ENCODE results near the gene RAD18. TPM values are rescaled to one million over a fixed set of nuclear protein-coding genes. Genes with fewer than 3 reads are reported as not detected.

Gene RAD18
- total and polyA plus RNA-seq, 3 experiments from 2014 or later, result 8.9 to 43.3 (median 38.5) TPM

DNA sequence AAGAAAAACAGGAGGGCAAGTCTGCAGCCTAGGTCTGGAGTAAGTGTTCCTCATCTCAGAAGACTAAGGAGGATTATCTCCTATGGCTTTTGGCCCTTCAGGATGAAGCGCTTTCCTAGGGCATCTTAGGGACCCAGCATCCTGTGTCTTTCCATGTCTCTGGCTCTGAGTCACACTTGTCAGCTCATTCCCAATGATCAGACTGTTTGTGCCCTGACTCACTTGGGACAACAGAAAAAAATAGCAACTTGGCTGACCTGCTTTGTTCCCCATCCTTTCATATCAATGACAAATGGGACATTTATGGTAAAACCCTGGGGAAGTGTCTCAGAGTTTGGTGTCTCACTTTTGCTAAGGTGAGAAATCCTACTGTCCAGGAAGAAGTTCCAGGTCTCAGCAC, 117.6 kb downstream of the RAD18 start:
- H3K4me3 Mint-ChIP-seq, result no peak overlapping the region
- Histone ChIP-seq H3K9me3 (ENCODE audit: low read length) (no peaks in the 10 kb centered on the region), H3K4me3 (ENCODE audit: low read length) (no peak overlapping the region), H3K36me3 (ENCODE audit: insufficient read depth, low read length) (no peaks in the 10 kb centered on the region), H3K4me1 (ENCODE audit: insufficient read depth, low read length) (no peaks in the 10 kb centered on the region), H3K27me3 (ENCODE audit: insufficient read depth, low read length, poor library complexity, severe bottlenecking) (no peaks in the 10 kb centered on the region), H3K27ac (ENCODE audit: low read depth, low read length) (no peak overlapping the region)
- H3K27me3 Mint-ChIP-seq, result no peaks in the 10 kb centered on the region
- CTCF ChIA-PET, result no interaction called here
- POLR2A ChIA-PET, result no interaction called here
- no peak for DNase-seq
- H3K36me3 Mint-ChIP-seq, result peaks cover 0 to 4% (median 3%) of the 10 kb centered on the region in 3 donors
- H3K9me3 Mint-ChIP-seq, result no peaks in the 10 kb centered on the region
- H3K27ac Mint-ChIP-seq, result no peak overlapping the region
- no peaks in the 10 kb centered on the region for H3K4me1 Mint-ChIP-seq

- Mint-ChIP-seq H3K9me3 (no peaks in the 10 kb centered on the region), H3K27me3 (no peaks in the 10 kb centered on the region), H3K4me3 (no peak overlapping the region), H3K4me1 (no peaks in the 10 kb centered on the region), H3K27ac (no peak overlapping the region), H3K36me3 (peaks cover 0 to 4% (median 3%) of the 10 kb centered on the region in 3 donors)
- ChIA-PET CTCF (no interaction called here), POLR2A (no interaction called here)
- no peak overlapping the region for H3K4me3 ChIP-seq (ENCODE audit: low read length)
- H3K36me3 ChIP-seq (ENCODE audit: insufficient read depth, low read length), result no peaks in the 10 kb centered on the region
- no peaks in the 10 kb centered on the region for H3K27me3 ChIP-seq (ENCODE audit: insufficient read depth, low read length, poor library complexity, severe bottlenecking)
- no peak overlapping the region for H3K27ac ChIP-seq (ENCODE audit: low read depth, low read length)
- no peaks in the 10 kb centered on the region for H3K4me1 ChIP-seq (ENCODE audit: insufficient read depth, low read length)
- no peaks in the 10 kb centered on the region for H3K9me3 ChIP-seq (ENCODE audit: low read length)
- DNase-seq, result no peak
Measured at GRCh38 chr3:8843347-8843746, 119.9 kb downstream of the RAD18 start.

DNA sequence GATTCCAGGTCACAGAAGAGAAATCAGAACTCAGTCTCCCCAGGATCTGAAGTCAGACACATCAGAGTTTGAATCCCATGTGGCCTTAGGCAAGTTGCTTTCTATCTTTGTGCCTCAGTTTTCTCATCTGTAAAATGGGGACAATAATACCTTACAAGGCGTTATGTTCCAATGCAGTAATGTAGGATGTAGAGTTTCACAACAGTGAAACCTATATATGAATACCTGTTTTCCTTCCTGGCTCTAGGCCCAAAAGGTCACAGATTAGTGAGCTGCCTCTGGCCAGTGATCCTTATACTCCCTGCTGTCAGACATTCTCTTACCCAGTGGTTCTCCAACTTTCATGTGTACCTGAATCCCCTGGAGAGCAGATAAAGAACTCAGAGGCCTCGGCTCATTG, 121.0 kb downstream of the RAD18 start:
- no peaks in the 10 kb centered on the region for H3K27me3 Mint-ChIP-seq
- Histone ChIP-seq H3K4me3 (ENCODE audit: low read length) (no peak overlapping the region), H3K27ac (ENCODE audit: low read depth, low read length) (no peak overlapping the region), H3K36me3 (ENCODE audit: insufficient read depth, low read length) (no peaks in the 10 kb centered on the region), H3K4me1 (ENCODE audit: insufficient read depth, low read length) (no peaks in the 10 kb centered on the region), H3K9me3 (ENCODE audit: low read length) (no peaks in the 10 kb centered on the region), H3K27me3 (ENCODE audit: insufficient read depth, low read length, poor library complexity, severe bottlenecking) (no peaks in the 10 kb centered on the region)
- peaks cover 0 to 4% (median 3%) of the 10 kb centered on the region in 3 donors for H3K36me3 Mint-ChIP-seq
- no peaks in the 10 kb centered on the region for H3K9me3 Mint-ChIP-seq
- no peak overlapping the region for H3K27ac Mint-ChIP-seq
- H3K4me3 Mint-ChIP-seq, result no peak overlapping the region
- DNase-seq, result no peak
- CTCF ChIA-PET, result no interaction called here
- POLR2A ChIA-PET, result no interaction called here
- no peaks in the 10 kb centered on the region for H3K4me1 Mint-ChIP-seq

GRCh38 chr3:8841472-8841871, 121.8 kb downstream of the RAD18 start:
- Mint-ChIP-seq H3K27ac (no peak overlapping the region), H3K9me3 (no peaks in the 10 kb centered on the region), H3K4me3 (no peak overlapping the region), H3K4me1 (no peaks in the 10 kb centered on the region), H3K27me3 (no peaks in the 10 kb centered on the region), H3K36me3 (peaks cover 0 to 4% (median 3%) of the 10 kb centered on the region in 3 donors)
- Histone ChIP-seq H3K4me3 (ENCODE audit: low read length) (no peak overlapping the region), H3K9me3 (ENCODE audit: low read length) (no peaks in the 10 kb centered on the region), H3K27me3 (ENCODE audit: insufficient read depth, low read length, poor library complexity, severe bottlenecking) (no peaks in the 10 kb centered on the region), H3K27ac (ENCODE audit: low read depth, low read length) (no peak overlapping the region), H3K4me1 (ENCODE audit: insufficient read depth, low read length) (no peaks in the 10 kb centered on the region), H3K36me3 (ENCODE audit: insufficient read depth, low read length) (no peaks in the 10 kb centered on the region)
- CTCF ChIA-PET, result no interaction called here
- DNase-seq, result no peak
- POLR2A ChIA-PET, result no interaction called here

DNA sequence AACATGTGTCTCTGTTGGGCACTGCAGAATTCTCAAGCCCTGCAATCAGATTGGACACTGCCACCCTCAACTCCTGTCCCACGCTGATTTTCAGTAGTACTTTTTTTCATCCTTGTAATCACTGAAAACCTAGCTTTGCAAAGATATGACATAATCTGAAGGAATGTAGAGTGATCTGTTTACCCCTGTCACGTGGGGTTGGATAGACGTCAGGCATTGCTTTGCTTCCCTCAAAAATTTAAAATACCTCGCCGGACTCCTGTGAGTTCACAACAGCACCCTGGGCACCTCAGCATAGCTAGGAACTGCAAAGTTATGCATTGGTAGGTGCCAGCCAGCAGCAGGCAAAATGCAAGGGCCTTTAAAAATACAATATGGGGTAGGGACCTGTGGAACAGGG, 122.7 kb downstream of the RAD18 start:
- ChIA-PET POLR2A (no interaction called here), CTCF (no interaction called here)
- Histone ChIP-seq H3K4me1 (ENCODE audit: insufficient read depth, low read length) (no peaks in the 10 kb centered on the region), H3K36me3 (ENCODE audit: insufficient read depth, low read length) (no peaks in the 10 kb centered on the region), H3K9me3 (ENCODE audit: low read length) (no peaks in the 10 kb centered on the region), H3K27ac (ENCODE audit: low read depth, low read length) (no peak overlapping the region), H3K4me3 (ENCODE audit: low read length) (no peak overlapping the region), H3K27me3 (ENCODE audit: insufficient read depth, low read length, poor library complexity, severe bottlenecking) (no peaks in the 10 kb centered on the region)
- Mint-ChIP-seq H3K27me3 (peaks cover 0 to 2% of the 10 kb centered on the region in 2 donors), H3K27ac (no peak overlapping the region), H3K36me3 (peaks cover 0 to 4% (median 3%) of the 10 kb centered on the region in 3 donors), H3K4me1 (no peaks in the 10 kb centered on the region), H3K4me3 (no peak overlapping the region), H3K9me3 (no peaks in the 10 kb centered on the region)
- no peak for DNase-seq

- Mint-ChIP-seq H3K36me3 (peaks cover 0 to 4% (median 1%) of the 10 kb centered on the region in 3 donors), H3K9me3 (no peaks in the 10 kb centered on the region), H3K27ac (no peak overlapping the region), H3K4me1 (no peaks in the 10 kb centered on the region), H3K4me3 (no peak overlapping the region), H3K27me3 (peaks cover 0 to 2% of the 10 kb centered on the region in 2 donors)
- Histone ChIP-seq H3K27me3 (ENCODE audit: insufficient read depth, low read length, poor library complexity, severe bottlenecking) (no peaks in the 10 kb centered on the region), H3K4me1 (ENCODE audit: insufficient read depth, low read length) (no peaks in the 10 kb centered on the region), H3K9me3 (ENCODE audit: low read length) (no peaks in the 10 kb centered on the region), H3K36me3 (ENCODE audit: insufficient read depth, low read length) (no peaks in the 10 kb centered on the region), H3K4me3 (ENCODE audit: low read length) (no peak overlapping the region), H3K27ac (ENCODE audit: low read depth, low read length) (no peak overlapping the region)
- DNase-seq, result no peak
- CTCF ChIA-PET, result no interaction called here
- POLR2A ChIA-PET, result no interaction called here
Measured at GRCh38 chr3:8839607-8840325, 123.5 kb downstream of the RAD18 start.

DNA sequence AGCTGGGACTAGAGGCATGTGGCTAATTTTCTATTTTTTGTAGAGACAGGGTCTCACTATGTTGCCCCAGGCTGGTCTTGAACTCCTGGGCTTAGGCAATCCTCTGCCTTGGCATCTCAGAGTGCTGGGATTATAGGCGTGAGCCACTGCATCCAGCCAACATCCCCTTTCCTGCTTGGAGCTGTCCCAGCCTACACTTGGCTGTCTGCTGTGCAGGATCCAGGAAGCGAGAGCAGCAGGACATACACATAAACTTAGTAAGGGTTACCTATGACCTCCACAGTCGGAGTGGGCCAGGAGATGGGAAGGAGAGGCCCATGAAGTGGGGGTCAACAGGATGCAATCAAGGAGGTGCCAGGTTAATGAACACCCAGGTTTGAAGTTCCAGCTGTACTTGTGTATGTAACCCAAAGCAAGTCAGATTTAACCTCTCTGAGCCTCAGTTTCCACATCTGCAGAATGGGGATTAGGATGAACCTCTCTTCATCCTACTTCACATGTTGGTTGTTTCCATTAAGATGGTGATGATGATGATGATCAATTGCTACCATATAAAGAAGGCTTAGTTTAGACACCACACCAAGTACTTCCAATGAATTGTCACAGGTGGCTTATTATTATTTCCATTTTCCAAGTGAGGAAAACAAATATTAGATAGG, 124.4 kb downstream of the RAD18 start:
- H3K4me3 Mint-ChIP-seq, result no peak overlapping the region
- H3K27me3 ChIP-seq (ENCODE audit: insufficient read depth, low read length, poor library complexity, severe bottlenecking), result no peaks in the 10 kb centered on the region
- POLR2A ChIA-PET, result no interaction called here
- H3K9me3 ChIP-seq (ENCODE audit: low read length), result no peaks in the 10 kb centered on the region
- no peaks in the 10 kb centered on the region for H3K9me3 Mint-ChIP-seq
- no peak for DNase-seq
- H3K27me3 Mint-ChIP-seq, result peaks cover 0 to 2% of the 10 kb centered on the region in 2 donors
- no peaks in the 10 kb centered on the region for H3K36me3 ChIP-seq (ENCODE audit: insufficient read depth, low read length)
- no peak overlapping the region for H3K27ac Mint-ChIP-seq
- CTCF ChIA-PET, result no interaction called here
- H3K4me3 ChIP-seq (ENCODE audit: low read length), result no peak overlapping the region
- no peak overlapping the region for H3K27ac ChIP-seq (ENCODE audit: low read depth, low read length)
- H3K4me1 ChIP-seq (ENCODE audit: insufficient read depth, low read length), result no peaks in the 10 kb centered on the region
- no peaks in the 10 kb centered on the region for H3K4me1 Mint-ChIP-seq
- no peaks in the 10 kb centered on the region for H3K36me3 Mint-ChIP-seq

GRCh38 chr3:8838234-8838633, 125.0 kb downstream of the RAD18 start:
- H3K9me3 Mint-ChIP-seq, result no peaks in the 10 kb centered on the region
- DNase-seq, result no peak
- ChIA-PET CTCF (no interaction called here), POLR2A (no interaction called here)
- no peaks in the 10 kb centered on the region for H3K36me3 ChIP-seq (ENCODE audit: insufficient read depth, low read length)
- H3K36me3 Mint-ChIP-seq, result no peaks in the 10 kb centered on the region
- no peak overlapping the region for H3K27ac Mint-ChIP-seq
- no peak overlapping the region for H3K4me3 ChIP-seq (ENCODE audit: low read length)
- no peaks in the 10 kb centered on the region for H3K4me1 ChIP-seq (ENCODE audit: insufficient read depth, low read length)
- no peaks in the 10 kb centered on the region for H3K4me1 Mint-ChIP-seq
- no peak overlapping the region for H3K4me3 Mint-ChIP-seq
- no peaks in the 10 kb centered on the region for H3K27me3 ChIP-seq (ENCODE audit: insufficient read depth, low read length, poor library complexity, severe bottlenecking)
- peaks cover 0 to 2% of the 10 kb centered on the region in 2 donors for H3K27me3 Mint-ChIP-seq
- no peak overlapping the region for H3K27ac ChIP-seq (ENCODE audit: low read depth, low read length)
- H3K9me3 ChIP-seq (ENCODE audit: low read length), result no peaks in the 10 kb centered on the region
